ENCODE results near the gene DHFR2.

GRCh38 chr3:94020293-94020692, 42.4 kb downstream of the DHFR2 start:
- TF ChIP-seq CTCF (IDR thresholded peaks at IDR 0.05) (no peak), POLR2A (IDR thresholded peaks at IDR 0.05) (no peak)
